HCT116 (cell line): ENCODE results near the gene GLTP. TPM values are rescaled to one million over a fixed set of nuclear protein-coding genes. Genes with fewer than 3 reads are reported as not detected.
A peak's percentile ranks its signal among the peaks of the same experiment; 100 is the strongest.

Experiments
- ATAC-seq: fragments of 200-7000 bp; cut with Tn5 transposase; 2 replicates; pipeline ENCODE4 v1.9.1; 2020; ENCODE audit warnings: mild to moderate bottlenecking, moderate library complexity
- BruUV-seq: library from RNA; stranded (reverse); fragments of 400-500 nt; replicated peaks from 2 replicates; lab custom pipeline; 2021; lab: Mats Ljungman, UMichigan
- CTCF ChIA-PET: fragments of 300-600 bp; sonication (Branson Sonifier 250); formaldehyde crosslinking; loops from one replicate; lab custom pipeline; 2021; ENCODE audit warnings: antibody characterized with exemption; lab: Charles Lee
- POLR2A ChIA-PET: fragments of 300-600, 350-600 bp; sonication (Branson Sonifier 250); formaldehyde crosslinking; loops from one replicate; lab custom pipeline; 2021; ENCODE audit warnings: antibody characterized with exemption; lab: Charles Lee
- RAD21 ChIA-PET, 2 experiments: fragments of 300-600 bp; sonication (Branson Sonifier 250); formaldehyde crosslinking; loops; one replicate each; lab custom pipeline; 2023; ENCODE audit warnings: low total read pairs in 2 of 2; ENCODE audit not compliant: uncharacterized antibody in 2 of 2, unreplicated experiment in 2 of 2, low non-redundant PET in 1 of 2; lab: Charles Lee
- DNase-seq: peaks from one replicate; pipeline ENCODE4 v3.0.0-alpha.2; 2010; ENCODE audit warnings: low read depth, low spot score
- H2AFZ ChIP-seq: fragments of 200-600 bp; shearing (Covaris generic), sonication (generic); 2 replicates; pipeline ENCODE4 v1.6.1; 2017; ENCODE audit warnings: low read depth, mixed run types, mixed read lengths, antibody characterized with exemption, low read length; ENCODE audit not compliant: poor library complexity, severe bottlenecking
- H3K27ac ChIP-seq: 2 replicates; pipeline ENCODE4 v1.5.1; 2012; ENCODE audit warnings: low read depth, low read length
- H3K27me3 ChIP-seq: fragments of 200-600 bp; sonication (generic); 2 replicates; pipeline ENCODE4 v1.6.1; 2016; ENCODE audit warnings: mixed run types, low read length, mixed read lengths; ENCODE audit not compliant: insufficient read depth
- H3K36me3 ChIP-seq, 2 experiments: fragments of 200-500 bp in 1 of 2; fragments of 200-600 bp in 1 of 2; sonication (Bioruptor generic) in 1 of 2; sonication (generic) in 1 of 2; 2 replicates each; pipeline versions ENCODE4 v1.5.1 to v1.6.1; 2014 to 2016; ENCODE audit warnings: low read length in 2 of 2, inconsistent platforms in 1 of 2, mixed read lengths in 1 of 2, mixed run types in 1 of 2; ENCODE audit not compliant: insufficient read depth in 2 of 2, control insufficient read depth in 1 of 2
- H3K4me1 ChIP-seq, 2 experiments: fragments of 200-600 bp in 1 of 2; sonication (generic) in 1 of 2; 2 replicates each; pipeline versions ENCODE4 v1.5.1 to v1.6.1; 2012 to 2017; ENCODE audit warnings: low read length in 2 of 2, inconsistent platforms in 1 of 2, mild to moderate bottlenecking in 1 of 2, mixed read lengths in 1 of 2, mixed run types in 1 of 2, moderate library complexity in 1 of 2; ENCODE audit not compliant: insufficient read depth in 2 of 2, control insufficient read depth in 1 of 2
- H3K4me2 ChIP-seq: fragments of 200-600 bp; sonication (generic); 2 replicates; pipeline ENCODE4 v1.6.1; 2017; ENCODE audit warnings: mixed run types, low read length, mixed read lengths
- H3K4me3 ChIP-seq, 2 experiments: fragments of 200-600 bp in 1 of 2; sonication (generic) in 1 of 2; replicated peaks in 1 of 2; 2 replicates each; pipeline ENCODE4 v1.5.1; 2011 to 2016; ENCODE audit warnings: low read length in 2 of 2, control low read depth in 1 of 2, low read depth in 1 of 2, mild to moderate bottlenecking in 1 of 2, mixed read lengths in 1 of 2, mixed run types in 1 of 2
- H3K79me2 ChIP-seq: fragments of 200-600 bp; sonication (generic); 2 replicates; pipeline ENCODE4 v1.6.1; 2017; ENCODE audit warnings: mild to moderate bottlenecking, mixed run types, low read length, moderate library complexity, mixed read lengths; ENCODE audit not compliant: insufficient read depth
- H3K9ac ChIP-seq: fragments of 200-600 bp; sonication (generic); 2 replicates; pipeline ENCODE4 v1.6.1; 2016; ENCODE audit warnings: low read length, mixed read lengths
- H3K9me2 ChIP-seq: fragments of 200-600 bp; sonication (generic), shearing (Covaris generic); 2 replicates; pipeline ENCODE4 v1.6.1; 2017; ENCODE audit warnings: mixed run types, mild to moderate bottlenecking, moderate library complexity; ENCODE audit not compliant: insufficient read depth
- H3K9me3 ChIP-seq, 2 experiments: fragments of 200-500 bp in 1 of 2; fragments of 200-600 bp in 1 of 2; sonication (Bioruptor generic) in 1 of 2; sonication (generic) in 1 of 2; 2 replicates each; pipeline ENCODE4 v1.6.1; 2014 to 2017; ENCODE audit warnings: low read length in 2 of 2, mixed read lengths in 2 of 2, inconsistent platforms in 1 of 2, low read depth in 1 of 2, mild to moderate bottlenecking in 1 of 2, mixed run types in 1 of 2, moderate library complexity in 1 of 2; ENCODE audit not compliant: control insufficient read depth in 1 of 2, insufficient read depth in 1 of 2
- H4K20me1 ChIP-seq: fragments of 200-600 bp; sonication (generic), shearing (Covaris generic); 2 replicates; pipeline ENCODE4 v1.6.1; 2017; ENCODE audit warnings: mixed run types, mild to moderate bottlenecking, moderate library complexity; ENCODE audit not compliant: insufficient read depth
- ELF1 ChIP-seq: IDR thresholded peaks from 2 replicates; pipeline ENCODE4 v1.6.1; 2012; ENCODE audit warnings: low read depth, borderline replicate concordance
- JUND ChIP-seq: IDR thresholded peaks from 2 replicates; pipeline ENCODE4 v1.6.1; 2012
- MAX ChIP-seq: IDR thresholded peaks from 2 replicates; pipeline ENCODE4 v1.6.1; 2012
- REST ChIP-seq: IDR thresholded peaks from 2 replicates; pipeline ENCODE4 v1.6.1; 2012; ENCODE audit warnings: low read depth
- SIN3A ChIP-seq: IDR thresholded peaks from 2 replicates; pipeline ENCODE4 v1.6.1; 2012; ENCODE audit warnings: low read depth
- SRF ChIP-seq: IDR thresholded peaks from 2 replicates; pipeline ENCODE4 v1.6.1; 2012; ENCODE audit warnings: low read depth
- TCF7L2 ChIP-seq: IDR thresholded peaks from 2 replicates; pipeline ENCODE4 v1.7.0; 2011; ENCODE audit warnings: borderline replicate concordance, inconsistent platforms; ENCODE audit not compliant: insufficient read depth, insufficient read length; ENCODE audit errors: extremely low read depth
- ZBTB33 ChIP-seq: IDR thresholded peaks from 2 replicates; pipeline ENCODE4 v1.6.1; 2011; ENCODE audit warnings: mild to moderate bottlenecking, low read length, moderate library complexity; ENCODE audit not compliant: insufficient replicate concordance; ENCODE audit errors: extremely low read depth
- ZFX ChIP-seq: fragments of 450-650 bp; IDR thresholded peaks from 2 replicates; pipeline ENCODE4 v1.6.1; 2017
- intact Hi-C: fragments of 100-400 bp; cut with micrococcal nuclease; formaldehyde crosslinking; loops from 2 replicates; pipeline ENCODE4 v1.10.0; 2022
- total RNA-seq: library from RNA; stranded (reverse); gene quantifications from one replicate; pipeline ENCODE4 v1.2.1, GENCODE V29; 2021; ENCODE audit not compliant: unreplicated experiment

GLTP gene
- total RNA-seq, 1 experiment from 2014 or later, result 26.6 TPM

GRCh38 chr12:109875572-109876131, 4.7 kb downstream of the GLTP start:
- Histone ChIP-seq H3K9ac (no peak overlapping the region), H2AFZ (no peak overlapping the region), H3K27me3 (no peaks in the 10 kb centered on the region), H3K4me3 (no peak overlapping the region), H3K27ac (no peak overlapping the region), H3K4me1 (peaks cover 17 to 27% of the 10 kb centered on the region in 2 experiments), H3K4me2 (peak overlapping the region; percentile 17; the same call in 1 of the 2 replicates), H3K9me2 (no peaks in the 10 kb centered on the region), H3K9me3 (no peaks in the 10 kb centered on the region), H3K79me2 (peaks cover 33% of the 10 kb centered on the region), H3K36me3 (no peaks in the 10 kb centered on the region), H4K20me1 (no peaks in the 10 kb centered on the region)
- DNase-seq (no peak), ATAC-seq (no peak)
- RAD21 ChIA-PET, result no interaction called here
- POLR2A ChIA-PET, result no interaction called here
- BruUV-seq, result no TSS peak
- TF ChIP-seq TCF7L2 (no peak), JUND (no peak), REST (no peak), SIN3A (no peak), ELF1 (no peak), ZFX (no peak), ZBTB33 (no peak), SRF (no peak), MAX (no peak)
- intact Hi-C loops, result no loop called here
- CTCF ChIA-PET, result no interaction called here
